ENCODE measurements around the gene HPS6.

HPS6 gene

DNA sequence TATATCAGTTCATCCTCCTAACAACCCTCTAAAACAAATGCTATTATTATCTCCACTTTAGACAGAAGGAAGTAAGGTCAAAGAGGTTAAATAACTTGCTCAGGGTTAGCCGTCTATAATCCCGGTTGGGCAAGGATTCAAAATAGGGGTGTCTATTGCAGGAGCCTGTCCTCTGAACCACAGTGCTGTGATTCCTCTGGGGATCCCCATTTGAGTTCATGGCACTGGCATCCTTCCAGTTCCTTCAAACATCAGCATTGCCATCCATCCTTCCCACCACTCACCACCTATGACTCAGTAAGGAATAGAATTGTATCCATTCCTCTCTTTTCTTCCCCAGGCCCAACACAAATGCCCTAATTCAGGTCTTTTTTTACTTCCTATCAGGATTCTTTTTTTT, 25.6 kb downstream of the HPS6 start:
- Histone ChIP-seq H3K4me3 (IDR thresholded peaks at IDR 0.05; ENCODE audit: insufficient read depth, low read depth, low read length) (no peak overlapping the region), H3K4me2 (no peak overlapping the region), H3K9ac (no peak overlapping the region), H3K27ac (no peak overlapping the region), H3K4me1 (ENCODE audit: low read depth, poor library complexity, severe bottlenecking) (no peaks in the 10 kb centered on the region), H4K20me1 (ENCODE audit: insufficient read depth) (no peaks in the 10 kb centered on the region), H3K27me3 (ENCODE audit: insufficient read depth, low read depth) (no peaks in the 10 kb centered on the region), H3K79me2 (ENCODE audit: insufficient read depth, low read depth) (no peaks in the 10 kb centered on the region), H3K36me3 (ENCODE audit: insufficient read depth) (no peaks in the 10 kb centered on the region), H2AFZ (ENCODE audit: low read depth) (no peak overlapping the region)
- TF ChIP-seq, protein P1, sequence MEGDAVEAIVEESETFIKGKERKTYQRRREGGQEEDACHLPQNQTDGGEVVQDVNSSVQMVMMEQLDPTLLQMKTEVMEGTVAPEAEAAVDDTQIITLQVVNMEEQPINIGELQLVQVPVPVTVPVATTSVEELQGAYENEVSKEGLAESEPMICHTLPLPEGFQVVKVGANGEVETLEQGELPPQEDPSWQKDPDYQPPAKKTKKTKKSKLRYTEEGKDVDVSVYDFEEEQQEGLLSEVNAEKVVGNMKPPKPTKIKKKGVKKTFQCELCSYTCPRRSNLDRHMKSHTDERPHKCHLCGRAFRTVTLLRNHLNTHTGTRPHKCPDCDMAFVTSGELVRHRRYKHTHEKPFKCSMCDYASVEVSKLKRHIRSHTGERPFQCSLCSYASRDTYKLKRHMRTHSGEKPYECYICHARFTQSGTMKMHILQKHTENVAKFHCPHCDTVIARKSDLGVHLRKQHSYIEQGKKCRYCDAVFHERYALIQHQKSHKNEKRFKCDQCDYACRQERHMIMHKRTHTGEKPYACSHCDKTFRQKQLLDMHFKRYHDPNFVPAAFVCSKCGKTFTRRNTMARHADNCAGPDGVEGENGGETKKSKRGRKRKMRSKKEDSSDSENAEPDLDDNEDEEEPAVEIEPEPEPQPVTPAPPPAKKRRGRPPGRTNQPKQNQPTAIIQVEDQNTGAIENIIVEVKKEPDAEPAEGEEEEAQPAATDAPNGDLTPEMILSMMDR (conservative IDR thresholded peaks at IDR 0.05; ENCODE audit: low read depth, low read length), result no peak

DNA sequence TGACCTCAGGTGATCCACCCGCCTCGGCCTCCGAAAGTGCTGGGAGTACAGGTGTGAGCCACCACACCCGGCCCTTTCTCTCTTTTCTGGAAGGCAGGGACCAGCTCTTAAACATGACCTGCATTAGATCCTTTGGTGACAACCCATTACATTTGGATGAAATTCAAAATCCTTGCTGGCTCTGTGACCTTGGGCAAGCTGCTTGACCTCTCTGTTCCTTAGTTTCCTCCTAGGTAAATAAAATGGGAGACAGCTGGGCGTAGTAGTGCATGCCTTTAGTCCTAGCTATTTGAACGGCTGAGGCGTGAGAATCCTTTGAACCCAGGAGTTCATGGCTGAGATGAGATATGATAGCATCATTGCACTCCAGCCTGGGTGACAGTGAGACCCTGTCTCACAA, 31.3 kb downstream of the HPS6 start:
- H4K20me1 ChIP-seq (ENCODE audit: insufficient read depth), result no peaks in the 10 kb centered on the region
- no peak overlapping the region for H2AFZ ChIP-seq (ENCODE audit: low read depth)
- no peak overlapping the region for H3K27ac ChIP-seq
- no peak overlapping the region for H3K4me3 ChIP-seq (IDR thresholded peaks at IDR 0.05; ENCODE audit: insufficient read depth, low read depth, low read length)
- H3K36me3 ChIP-seq (ENCODE audit: insufficient read depth), result no peaks in the 10 kb centered on the region
- no peaks in the 10 kb centered on the region for H3K79me2 ChIP-seq (ENCODE audit: insufficient read depth, low read depth)
- H3K4me2 ChIP-seq, result no peak overlapping the region
- no peak overlapping the region for H3K9ac ChIP-seq
- H3K4me1 ChIP-seq (ENCODE audit: low read depth, poor library complexity, severe bottlenecking), result no peaks in the 10 kb centered on the region
- TF ChIP-seq, protein P1 (conservative IDR thresholded peaks at IDR 0.05; ENCODE audit: low read depth, low read length), result no peak
- H3K27me3 ChIP-seq (ENCODE audit: insufficient read depth, low read depth), result no peaks in the 10 kb centered on the region

DNA sequence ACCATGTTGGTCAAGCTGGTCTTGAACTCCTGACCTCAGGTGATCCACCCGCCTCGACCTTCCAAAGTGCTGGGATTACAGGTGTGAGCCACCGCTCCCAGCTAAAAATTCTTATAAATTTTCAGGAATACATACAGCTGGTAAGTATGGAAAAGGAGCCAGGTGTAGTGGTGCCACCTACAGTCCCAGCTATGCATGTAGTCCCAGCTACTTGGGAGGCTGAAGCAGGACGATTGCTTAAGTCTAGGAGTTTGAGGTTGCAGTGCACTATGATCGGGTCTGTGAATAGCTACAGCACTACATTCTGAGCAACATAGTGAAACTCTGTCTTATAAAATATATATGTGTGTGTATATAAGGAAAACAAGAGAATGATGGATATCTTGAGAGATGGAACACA, 36.0 kb downstream of the HPS6 start:
- TF ChIP-seq, protein P1 (conservative IDR thresholded peaks at IDR 0.05; ENCODE audit: low read depth, low read length), result no peak
- Histone ChIP-seq H3K4me3 (IDR thresholded peaks at IDR 0.05; ENCODE audit: insufficient read depth, low read depth, low read length) (no peak overlapping the region), H3K36me3 (ENCODE audit: insufficient read depth) (no peaks in the 10 kb centered on the region), H3K79me2 (ENCODE audit: insufficient read depth, low read depth) (no peaks in the 10 kb centered on the region), H2AFZ (ENCODE audit: low read depth) (no peak overlapping the region), H3K4me1 (ENCODE audit: low read depth, poor library complexity, severe bottlenecking) (no peaks in the 10 kb centered on the region), H3K27me3 (ENCODE audit: insufficient read depth, low read depth) (no peaks in the 10 kb centered on the region), H3K9ac (no peak overlapping the region), H3K4me2 (no peak overlapping the region), H4K20me1 (ENCODE audit: insufficient read depth) (no peaks in the 10 kb centered on the region), H3K27ac (no peak overlapping the region)

GRCh38 chr10:102102421-102102820, 37.3 kb downstream of the HPS6 start:
- TF ChIP-seq, protein P1 (conservative IDR thresholded peaks at IDR 0.05; ENCODE audit: low read depth, low read length), result no peak
- Histone ChIP-seq H3K36me3 (ENCODE audit: insufficient read depth) (no peaks in the 10 kb centered on the region), H3K4me3 (IDR thresholded peaks at IDR 0.05; ENCODE audit: insufficient read depth, low read depth, low read length) (no peak overlapping the region), H4K20me1 (ENCODE audit: insufficient read depth) (no peaks in the 10 kb centered on the region), H3K4me2 (no peak overlapping the region), H2AFZ (ENCODE audit: low read depth) (no peak overlapping the region), H3K27me3 (ENCODE audit: insufficient read depth, low read depth) (no peaks in the 10 kb centered on the region), H3K79me2 (ENCODE audit: insufficient read depth, low read depth) (no peaks in the 10 kb centered on the region), H3K4me1 (ENCODE audit: low read depth, poor library complexity, severe bottlenecking) (no peaks in the 10 kb centered on the region), H3K27ac (no peak overlapping the region), H3K9ac (no peak overlapping the region)

Measured in KMS-11 (cell line).